HG03175 (cell line): ENCODE results near the gene AHSG.
"Not testable (repeated sequence)": the region's sequence is repeated elsewhere in the genome, so short reads cannot be mapped to it uniquely, and the experiment has no call there.

ENCODE experiments used
- ATAC-seq: cut with Tn5 transposase; IDR thresholded peaks from one replicate; pipeline ENCODE4 v1.9.1; 2021; ENCODE audit warnings: mild to moderate bottlenecking, moderate library complexity; ENCODE audit not compliant: unreplicated experiment

Gene AHSG

DNA sequence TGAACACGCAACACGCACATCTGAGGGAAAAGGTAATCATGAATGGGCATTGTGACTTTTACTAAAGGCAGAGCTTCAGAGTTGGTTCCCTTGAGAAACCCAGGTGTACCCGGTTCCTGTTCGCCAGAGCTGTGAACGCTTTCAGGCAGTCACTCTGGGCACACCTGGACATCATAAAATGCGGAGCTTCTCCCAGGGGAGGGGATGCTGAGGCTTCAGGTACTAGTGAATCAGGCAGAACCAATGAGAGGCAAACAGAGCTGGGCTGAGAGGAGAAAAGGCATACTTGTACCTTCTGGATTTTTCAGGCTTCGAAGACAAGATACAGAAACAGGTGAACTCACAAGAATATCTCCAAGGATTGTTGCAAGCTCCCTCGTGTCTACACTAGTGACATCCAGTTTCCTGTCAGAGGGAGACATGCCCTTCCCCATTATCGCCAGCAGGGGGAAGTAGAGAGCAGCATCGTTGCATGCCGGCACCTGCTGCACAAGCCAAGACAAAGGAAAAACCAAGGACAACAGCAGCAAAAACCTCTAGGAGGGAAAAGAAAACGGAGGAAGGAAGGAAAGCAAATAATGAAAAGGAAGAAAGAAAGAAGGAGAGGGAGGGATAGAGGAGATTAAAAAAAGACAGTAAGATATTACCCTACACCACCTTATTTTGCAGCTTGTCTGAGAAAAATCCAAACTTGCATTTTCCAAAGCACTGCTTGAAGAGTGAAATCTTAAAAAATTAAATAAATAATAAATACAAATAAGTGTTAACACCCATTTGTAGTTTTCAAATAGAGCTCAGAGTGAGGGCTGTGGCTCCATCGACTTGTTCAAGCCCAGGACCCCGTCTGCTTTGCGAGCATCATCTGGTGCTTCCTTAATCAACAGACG is 2.0 kb downstream of the AHSG start:
- ATAC-seq, result peak; percentile 58

DNA sequence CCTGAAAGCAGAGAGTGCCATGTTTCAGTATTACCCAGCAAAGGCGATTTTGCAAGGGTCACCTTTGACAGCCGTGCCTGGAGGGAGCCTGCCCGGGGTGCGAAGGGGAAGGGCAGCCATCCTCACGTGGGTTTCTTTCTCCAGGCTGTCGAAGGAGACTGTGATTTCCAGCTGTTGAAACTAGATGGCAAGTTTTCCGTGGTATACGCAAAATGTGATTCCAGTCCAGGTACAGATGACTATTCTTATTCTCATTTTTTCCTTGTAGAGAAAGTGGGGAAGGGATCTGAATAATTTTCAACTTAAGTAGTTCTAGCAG is 3.4 kb downstream of the AHSG start:
- no peak for ATAC-seq

DNA sequence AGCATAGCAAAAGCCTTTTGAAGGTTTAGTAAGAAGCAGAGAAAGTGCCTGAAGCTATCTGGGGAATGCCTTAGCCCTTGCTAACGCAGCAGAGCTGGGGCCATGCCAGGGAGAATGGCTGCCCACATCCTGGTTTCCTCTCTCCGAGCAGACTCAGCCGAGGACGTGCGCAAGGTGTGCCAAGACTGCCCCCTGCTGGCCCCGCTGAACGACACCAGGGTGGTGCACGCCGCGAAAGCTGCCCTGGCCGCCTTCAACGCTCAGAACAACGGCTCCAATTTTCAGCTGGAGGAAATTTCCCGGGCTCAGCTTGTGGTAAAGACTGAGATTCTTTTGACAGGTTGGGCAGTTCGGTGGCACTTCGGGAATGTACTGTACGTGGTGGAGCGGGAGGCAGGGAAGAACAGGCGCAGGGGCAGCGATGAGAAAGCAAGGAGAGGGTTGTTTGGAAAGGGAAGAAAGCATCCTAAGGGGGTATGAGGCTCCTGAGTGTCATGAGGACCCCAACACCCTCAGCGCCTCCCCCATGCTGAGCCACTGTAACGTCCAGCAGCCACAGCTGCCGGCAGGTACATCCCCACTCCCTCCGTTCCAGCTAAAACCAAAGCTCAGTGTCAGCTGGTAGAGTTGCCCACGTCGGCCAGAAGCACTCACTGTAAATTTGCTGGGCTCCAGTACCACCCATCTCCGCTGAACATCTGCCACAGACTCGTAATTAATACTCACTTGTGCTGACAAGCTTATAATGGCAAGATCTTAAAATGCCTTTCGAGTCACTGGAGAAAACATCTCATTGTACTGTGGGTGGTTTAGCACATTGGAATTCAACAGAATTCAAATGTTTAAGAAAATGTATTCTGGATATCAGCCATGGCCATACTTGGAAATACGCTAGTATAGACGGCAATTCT is 4.4 kb downstream of the AHSG start:
- peak; percentile 90 for ATAC-seq

DNA sequence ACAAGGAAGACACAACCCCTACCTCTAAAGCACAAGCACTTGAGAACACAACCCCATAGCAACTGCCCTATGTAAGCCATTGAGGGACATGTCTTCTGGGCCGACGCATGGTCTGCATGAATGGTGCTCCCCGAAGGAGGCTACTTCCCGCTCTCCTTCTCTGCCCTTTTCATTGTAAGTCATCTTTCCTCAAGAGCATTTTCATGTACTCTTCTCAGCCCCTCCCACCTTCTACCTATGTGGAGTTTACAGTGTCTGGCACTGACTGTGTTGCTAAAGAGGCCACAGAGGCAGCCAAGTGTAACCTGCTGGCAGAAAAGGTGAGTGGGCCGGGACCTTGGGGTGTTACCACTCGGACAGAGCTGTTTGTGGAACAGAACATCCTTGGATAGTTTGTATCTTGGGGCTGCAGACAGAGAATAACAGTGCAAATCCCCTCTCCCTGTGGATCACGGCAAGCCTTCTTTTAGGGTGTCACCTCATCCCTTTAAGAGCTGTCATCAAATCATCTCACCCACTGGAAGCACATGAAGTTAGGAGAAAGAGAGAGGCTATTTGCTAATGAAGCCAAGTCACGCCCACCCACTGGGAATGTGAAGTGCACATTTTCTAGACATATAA is 5.6 kb downstream of the AHSG start:
- no peak for ATAC-seq

DNA sequence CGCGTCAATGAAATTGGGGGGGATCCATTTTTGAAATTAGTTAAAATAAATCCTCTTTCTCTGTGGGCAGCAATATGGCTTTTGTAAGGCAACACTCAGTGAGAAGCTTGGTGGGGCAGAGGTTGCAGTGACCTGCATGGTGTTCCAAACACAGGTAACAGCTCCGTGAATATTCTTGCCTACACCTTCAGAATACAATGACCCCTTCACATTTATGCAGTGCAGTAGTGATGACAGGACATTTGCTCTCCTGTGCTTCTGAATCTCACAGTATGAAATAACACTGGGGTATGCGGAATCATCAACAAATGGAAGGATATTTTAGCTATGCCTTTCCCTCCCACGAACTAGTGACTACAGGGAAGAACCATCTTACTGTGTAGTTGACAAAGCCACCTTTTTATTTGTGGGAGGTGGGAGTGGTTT is 6.9 kb downstream of the AHSG start:
- ATAC-seq, result no peak

DNA sequence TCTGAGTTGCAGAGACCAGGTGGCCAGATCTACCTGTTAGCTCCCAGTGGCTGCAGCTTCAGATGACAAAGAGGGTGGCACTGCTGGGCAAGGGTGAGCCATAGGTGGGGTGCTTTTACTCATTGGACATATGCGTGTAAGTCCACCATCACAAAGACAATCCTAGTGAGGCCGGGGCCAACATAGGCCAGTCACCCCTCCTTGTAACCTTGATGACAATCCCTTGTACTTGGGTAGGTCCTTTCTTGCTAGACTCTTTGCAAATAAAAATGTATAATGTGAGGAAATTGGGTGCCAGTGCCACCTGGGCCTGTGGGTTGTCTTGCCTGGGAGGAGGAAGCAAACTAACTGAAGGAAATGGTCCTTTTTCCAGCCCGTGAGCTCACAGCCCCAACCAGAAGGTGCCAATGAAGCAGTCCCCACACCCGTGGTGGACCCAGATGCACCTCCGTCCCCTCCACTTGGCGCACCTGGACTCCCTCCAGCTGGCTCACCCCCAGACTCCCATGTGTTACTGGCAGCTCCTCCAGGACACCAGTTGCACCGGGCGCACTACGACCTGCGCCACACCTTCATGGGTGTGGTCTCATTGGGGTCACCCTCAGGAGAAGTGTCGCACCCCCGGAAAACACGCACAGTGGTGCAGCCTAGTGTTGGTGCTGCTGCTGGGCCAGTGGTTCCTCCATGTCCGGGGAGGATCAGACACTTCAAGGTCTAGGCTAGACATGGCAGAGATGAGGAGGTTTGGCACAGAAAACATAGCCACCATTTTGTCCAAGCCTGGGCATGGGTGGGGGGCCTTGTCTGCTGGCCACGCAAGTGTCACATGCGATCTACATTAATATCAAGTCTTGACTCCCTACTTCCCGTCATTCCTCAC is 7.6 kb downstream of the AHSG start:
- no peak for ATAC-seq

DNA sequence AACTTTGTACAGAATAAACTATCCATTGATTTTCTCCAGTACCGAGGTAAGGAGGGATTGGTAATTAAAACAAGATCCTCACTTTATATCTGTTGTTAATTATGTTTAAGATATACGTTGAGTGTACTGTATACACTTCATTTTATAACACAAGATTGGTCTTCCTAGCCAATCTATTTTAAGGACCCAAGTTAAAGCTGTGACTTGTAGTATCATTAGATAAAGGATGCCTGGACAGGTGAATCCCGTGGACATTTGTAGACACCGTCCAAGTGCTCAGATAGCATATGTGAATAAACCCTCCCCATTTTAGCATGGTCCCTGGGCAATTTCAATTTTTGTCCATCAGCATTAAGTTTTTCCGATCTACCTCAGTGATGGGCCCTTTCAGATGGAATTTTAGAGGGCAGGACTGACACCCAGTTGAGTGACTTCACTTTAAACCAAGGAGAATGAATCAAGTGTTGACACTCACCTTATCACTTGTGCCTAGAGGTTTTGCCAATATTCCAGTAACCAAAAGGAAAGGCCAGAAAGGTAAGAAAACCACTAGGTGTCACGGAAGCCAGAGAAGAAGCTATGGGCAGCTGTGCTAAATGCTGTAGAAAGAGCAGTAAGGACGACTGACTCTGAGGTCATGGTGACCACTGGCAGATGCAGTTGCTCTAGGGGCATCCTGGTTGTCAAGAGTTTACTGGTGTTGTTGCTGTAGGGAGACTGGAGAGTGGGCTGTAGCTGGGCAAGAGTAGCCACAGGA is 9.2 kb downstream of the AHSG start:
- ATAC-seq, result no peak

DNA sequence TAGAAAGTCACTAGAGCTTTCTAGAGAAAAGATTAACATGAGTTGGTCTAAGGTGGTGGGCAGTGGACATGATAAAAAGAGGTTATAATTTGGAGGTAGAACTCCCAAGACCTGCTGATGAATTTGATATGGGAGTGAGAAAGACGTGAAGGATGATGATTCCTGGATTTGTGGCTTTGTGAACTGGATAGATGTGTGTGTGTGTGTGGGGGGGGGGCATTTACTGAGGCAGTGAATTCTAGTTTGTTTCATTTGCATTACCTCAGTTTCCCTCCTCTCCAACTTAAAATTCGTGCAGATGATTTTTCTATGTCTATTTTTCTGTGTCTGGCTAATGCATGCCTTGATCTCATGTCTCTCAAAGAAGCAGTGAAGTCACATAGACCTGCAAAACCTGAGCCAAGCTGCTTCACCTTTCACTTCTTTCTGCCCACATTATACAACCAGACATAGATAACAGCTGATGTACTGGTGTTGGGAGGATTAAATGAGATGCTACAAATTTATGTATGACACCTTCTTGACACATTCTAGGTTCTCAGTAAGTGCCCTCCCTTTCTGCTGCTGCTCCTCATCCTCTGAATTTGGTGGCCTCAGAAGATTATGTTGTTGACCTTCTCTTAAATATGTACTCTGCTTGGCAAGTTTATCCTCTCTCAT is 9.9 kb downstream of the AHSG start:
- no peak for ATAC-seq

DNA sequence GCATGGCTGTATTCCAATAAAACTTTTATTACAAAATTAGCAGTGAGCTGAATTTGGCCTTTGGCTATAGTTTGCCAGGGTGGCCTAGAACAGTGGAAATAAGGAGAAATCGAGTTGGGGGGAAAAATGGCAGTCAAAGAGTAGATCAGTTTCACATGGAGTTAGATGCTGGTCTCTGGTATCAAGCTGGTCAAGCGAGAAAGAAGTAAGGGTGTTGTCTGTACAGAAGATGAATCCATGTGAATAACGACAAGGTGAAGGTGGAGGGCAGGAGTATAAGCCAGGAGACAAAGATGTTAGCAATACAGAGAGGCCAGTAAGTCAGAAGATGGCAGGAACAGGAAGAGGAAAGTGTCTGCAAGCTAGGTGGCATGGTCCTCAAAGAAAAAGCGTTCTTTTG is 11.7 kb downstream of the AHSG start:
- no peak for ATAC-seq

DNA sequence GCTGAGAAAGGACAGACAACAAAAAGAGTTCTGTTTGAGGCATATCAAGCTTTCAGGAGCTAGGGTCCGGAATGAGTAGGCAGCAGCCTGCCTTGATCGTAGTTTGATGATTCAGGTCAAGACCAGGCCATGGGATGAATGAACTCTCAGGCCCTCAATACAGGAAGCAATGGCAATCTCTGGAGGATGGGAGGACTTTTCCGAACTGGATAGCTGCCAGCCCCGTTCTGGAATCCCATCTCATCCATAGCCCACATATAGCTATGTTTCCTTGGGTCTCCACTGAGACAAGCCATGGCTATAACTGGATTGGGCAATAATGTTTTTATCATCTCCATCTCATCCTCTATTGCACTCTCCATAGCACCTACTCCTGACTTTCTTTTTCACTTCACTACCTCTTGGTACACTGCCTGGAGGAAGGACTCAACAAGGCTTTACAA is 12.8 kb downstream of the AHSG start:
- no peak for ATAC-seq

DNA sequence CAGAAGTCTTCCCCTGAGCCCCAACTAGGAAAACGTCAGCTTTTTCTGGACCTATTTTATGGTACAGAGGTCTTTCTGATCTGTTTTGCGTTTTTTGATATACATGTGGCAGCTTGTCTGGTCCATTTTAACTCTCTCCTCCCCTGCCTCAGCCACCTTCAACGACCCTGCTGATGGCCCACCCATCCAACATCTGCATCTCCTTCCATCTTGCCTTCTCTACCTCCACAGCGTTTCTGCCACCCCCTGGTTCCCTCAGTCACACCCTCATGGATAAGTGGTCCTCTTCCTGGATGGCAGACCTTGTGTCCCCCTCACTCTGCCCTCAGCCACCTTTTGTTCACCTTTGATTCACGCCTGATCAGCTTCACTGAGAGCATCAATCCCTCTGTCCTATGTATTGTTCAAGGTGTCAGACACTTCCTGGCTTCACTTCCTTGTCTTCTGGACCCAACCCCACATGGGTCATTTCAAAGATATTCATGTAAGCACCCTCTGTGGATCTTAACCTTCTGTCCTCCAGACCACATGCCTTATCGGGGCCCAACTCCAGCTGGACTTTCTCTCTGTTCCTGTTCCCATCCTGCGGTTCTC is 13.5 kb downstream of the AHSG start:
- no peak for ATAC-seq

DNA sequence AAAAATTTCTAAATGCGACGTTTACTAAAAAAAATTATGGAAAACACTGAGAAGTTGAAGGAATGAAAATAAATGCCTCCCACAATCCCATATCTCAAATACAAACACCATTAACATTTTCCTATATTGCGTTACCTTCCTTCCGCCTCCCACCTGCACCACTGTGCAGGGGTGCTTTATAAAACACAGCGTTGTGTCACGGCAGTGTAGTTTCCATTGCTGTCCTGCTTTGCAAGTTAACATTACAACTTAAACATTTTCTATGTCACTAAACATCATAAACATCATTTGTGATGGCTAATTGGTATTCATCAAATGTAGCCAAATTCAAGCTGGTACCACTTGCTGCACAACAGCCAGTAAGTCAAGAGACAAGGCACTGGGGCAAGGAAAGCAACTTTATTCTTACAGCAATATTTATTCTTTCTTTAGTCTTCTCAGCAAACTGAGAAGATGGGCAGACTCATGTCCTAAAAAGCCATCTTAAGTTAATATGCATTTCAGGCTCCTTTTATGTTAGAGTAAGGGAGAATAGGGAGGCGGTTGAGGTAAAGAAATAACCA is 15.1 kb downstream of the AHSG start:
- ATAC-seq, result no peak

DNA sequence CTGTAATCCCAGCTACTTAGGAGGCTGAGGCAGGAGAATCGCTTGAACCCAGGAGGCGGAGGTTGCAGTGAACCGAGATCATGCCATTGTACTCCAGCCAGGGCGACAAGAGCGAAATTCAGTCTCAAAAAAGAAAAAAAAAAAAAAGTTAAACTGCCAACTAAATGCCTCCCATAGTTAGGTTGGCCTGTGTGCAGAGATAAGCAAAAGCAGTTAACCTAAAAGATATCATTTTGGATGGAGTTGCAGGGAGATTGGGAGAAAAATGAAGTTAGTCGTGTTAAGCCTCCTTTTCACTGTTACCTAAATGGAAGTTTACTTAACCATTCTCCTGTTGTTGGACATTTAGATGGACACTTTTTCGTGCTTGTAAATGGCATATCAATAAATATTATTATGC is 15.9 kb downstream of the AHSG start:
- no peak for ATAC-seq

DNA sequence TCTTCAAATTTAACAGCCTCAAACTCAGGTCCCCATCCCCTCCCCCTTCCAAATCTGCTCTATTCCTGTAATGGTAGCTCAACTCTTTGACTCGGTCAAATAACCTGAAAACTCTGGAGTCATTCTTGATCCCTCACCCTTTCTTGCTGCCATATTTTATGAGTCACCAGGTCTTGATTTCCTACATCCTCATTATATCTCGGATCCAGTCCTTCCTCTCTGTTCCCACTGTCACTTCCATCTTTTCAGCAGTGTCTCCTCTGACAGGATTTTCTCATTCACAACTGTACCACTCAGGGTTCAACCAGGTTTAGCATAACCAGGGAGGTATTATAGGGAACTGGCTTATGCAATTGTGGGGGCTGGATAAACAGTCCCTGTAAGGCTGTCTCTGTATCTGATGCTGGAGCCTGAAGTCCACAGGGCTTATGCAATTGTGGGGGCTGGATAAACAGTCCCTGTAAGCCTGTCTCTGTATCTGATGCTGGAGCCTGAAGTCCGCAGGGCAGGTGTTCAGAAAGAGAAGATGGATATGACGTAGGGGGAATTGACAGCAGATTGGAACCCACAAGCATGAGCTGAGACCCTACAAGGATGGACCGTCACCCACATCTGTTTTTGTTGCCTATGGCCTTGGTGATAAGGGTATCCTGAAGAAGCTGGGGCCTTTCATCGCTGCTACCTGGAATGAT is 18.2 kb downstream of the AHSG start:
- ATAC-seq, result no peak

DNA sequence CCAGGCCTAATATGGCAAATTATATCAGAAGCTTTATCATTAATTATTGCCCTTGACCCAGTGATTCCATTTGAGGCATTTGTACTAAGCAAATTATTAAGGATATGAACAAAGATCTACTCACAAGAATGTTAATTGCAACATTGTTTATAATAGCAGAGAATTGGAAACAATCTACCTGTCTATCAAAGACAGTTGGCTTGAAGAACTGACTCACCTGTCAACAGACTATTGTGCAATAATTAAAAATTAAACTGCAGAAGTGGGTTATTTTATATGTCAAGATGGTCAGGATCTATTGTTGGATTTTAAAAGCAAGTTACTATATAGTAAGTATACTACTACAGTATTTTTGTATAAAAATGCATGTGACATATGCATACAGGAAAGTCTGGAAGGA is 20.6 kb downstream of the AHSG start:
- no peak for ATAC-seq

DNA sequence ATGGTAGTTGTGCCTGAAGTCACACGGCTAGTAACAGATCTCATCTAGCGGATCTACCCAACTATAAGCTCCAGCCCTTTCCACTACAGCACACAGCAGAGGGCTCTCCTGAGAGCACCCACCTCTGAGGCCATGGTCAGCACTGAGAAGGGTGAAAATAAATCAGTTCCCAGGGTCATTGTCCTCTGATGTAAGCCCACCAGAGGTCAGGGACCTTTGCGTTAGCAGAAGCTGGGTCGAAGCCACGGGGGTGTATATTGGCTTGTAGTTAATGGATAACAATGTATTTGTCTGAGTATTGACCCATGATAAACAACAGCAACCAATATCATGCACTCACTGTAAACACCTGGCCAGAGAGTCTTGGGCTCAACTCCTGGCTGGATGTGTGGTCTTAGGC is 21.3 kb downstream of the AHSG start:
- not testable (repeated sequence) for ATAC-seq

DNA sequence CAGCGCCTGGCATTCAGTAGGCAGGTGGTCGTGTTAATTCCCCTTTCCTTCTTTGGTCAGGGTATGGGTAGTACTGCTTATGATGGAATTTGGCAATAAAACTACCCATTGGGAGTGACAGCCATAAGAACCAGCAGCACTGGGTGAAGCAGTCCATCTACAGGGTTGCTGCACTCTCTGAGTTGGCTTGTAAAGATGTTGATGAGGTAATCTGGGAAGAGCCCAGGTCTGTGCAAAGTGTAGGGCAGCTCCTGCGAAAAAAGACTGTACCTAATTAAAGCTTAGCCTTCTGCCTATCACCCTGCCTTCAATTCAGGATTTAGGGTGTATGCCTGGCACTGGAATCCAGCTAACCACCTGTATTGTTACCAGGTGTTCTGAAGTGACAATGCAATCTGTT is 22.7 kb downstream of the AHSG start:
- no peak for ATAC-seq

DNA sequence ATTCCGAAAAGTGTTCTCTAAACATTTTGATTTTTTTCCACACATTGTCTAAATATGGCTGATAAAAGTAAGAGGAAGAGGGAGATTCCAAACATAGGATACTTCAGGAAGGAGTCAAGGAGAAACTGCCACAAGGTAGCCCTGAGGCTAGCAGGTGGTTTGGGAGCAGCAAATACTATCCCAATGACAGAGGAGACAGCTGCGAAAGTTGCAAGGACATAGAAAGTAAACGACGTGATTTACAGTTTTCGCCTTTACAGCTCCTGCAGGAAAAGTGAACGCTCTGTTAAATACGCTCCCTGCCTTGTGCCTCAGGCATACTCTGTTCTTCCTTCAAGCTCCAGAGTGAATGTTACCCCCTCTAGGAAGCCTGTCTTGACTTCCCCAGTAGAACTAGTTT is 23.7 kb downstream of the AHSG start:
- ATAC-seq, result no peak
